GM12873 (cell line): ENCODE data around the gene ATRN.

ENCODE experiments used
- TF ChIP-seq, protein P1 (sequence below): IDR thresholded peaks from 2 replicates; pipeline ENCODE4 v1.5.1; 2012; ENCODE audit warnings: low read depth, mild to moderate bottlenecking, moderate library complexity, low read length, control low read depth; ENCODE audit not compliant: insufficient read depth; ENCODE audit errors: missing control alignments

The ATRN gene

DNA sequence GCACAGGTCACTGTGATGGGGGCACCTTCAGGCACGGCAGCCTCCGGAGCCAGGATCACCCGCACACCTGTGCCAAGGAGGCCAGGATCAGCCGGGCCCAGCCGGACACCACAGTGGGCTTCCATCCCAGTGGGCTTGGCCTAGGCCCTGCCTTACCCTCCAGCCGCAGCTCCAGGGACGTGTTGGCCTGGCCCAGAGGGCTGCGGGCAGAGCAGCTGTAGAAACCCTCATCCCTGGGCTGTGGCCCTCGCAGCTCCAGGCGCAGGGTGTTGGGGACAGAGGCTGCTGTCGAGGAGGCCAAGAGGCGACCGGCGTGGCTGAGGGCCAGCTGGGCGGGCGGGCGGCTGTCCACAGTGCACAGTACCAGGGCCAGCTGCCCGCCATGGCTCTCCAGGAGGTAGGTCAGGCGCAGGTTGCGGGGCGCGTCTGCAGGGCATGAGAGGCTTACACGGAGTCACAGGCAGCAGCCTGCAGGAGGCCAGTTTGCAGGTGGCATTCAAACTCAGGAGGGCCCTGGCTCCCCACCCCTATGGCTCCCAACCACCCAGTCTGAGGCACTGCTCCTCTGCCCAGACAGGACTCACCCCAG is 222.0 kb downstream of the ATRN start:
- TF ChIP-seq, protein P1, sequence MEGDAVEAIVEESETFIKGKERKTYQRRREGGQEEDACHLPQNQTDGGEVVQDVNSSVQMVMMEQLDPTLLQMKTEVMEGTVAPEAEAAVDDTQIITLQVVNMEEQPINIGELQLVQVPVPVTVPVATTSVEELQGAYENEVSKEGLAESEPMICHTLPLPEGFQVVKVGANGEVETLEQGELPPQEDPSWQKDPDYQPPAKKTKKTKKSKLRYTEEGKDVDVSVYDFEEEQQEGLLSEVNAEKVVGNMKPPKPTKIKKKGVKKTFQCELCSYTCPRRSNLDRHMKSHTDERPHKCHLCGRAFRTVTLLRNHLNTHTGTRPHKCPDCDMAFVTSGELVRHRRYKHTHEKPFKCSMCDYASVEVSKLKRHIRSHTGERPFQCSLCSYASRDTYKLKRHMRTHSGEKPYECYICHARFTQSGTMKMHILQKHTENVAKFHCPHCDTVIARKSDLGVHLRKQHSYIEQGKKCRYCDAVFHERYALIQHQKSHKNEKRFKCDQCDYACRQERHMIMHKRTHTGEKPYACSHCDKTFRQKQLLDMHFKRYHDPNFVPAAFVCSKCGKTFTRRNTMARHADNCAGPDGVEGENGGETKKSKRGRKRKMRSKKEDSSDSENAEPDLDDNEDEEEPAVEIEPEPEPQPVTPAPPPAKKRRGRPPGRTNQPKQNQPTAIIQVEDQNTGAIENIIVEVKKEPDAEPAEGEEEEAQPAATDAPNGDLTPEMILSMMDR = no peak

DNA sequence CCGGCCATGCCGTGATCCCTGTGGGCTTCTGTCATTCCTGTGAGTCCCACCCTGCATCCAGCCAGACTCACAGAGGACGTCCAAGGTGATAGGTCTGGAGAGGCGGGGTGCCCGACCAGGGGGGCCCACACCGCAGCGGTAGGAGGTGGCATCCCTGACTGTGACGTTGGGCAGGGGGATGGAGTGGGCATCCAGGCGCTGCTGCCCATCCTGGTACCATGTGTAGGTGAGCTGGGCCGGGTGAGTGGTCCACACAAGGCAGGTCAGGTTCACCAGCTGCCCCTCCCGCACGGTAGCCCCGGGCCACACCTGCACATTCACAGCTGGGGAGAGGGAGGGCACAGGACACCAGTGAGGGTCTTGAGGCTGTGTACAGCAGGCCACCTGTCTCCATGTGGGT is 222.6 kb downstream of the ATRN start:
- TF ChIP-seq, protein P1 = no peak

DNA sequence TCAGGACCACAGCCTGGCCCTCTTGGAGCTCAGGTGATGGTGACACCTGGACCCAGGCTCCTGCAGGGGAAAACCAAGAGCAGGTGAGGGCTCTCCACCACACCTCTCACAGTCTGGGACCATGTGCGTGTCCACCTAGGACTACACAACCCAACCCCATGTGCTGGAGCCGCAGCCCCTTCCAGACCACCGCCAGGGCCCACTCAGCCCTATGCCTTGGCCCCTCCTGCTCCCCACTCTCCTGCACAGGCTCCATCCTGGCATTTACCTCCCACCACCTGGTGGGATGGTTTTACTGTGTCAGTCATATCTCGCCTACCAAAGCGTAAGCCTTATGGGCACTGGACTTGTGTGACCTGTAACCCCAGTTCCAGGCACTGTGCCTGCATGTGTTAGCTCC is 224.0 kb downstream of the ATRN start:
- TF ChIP-seq, protein P1 = no peak

DNA sequence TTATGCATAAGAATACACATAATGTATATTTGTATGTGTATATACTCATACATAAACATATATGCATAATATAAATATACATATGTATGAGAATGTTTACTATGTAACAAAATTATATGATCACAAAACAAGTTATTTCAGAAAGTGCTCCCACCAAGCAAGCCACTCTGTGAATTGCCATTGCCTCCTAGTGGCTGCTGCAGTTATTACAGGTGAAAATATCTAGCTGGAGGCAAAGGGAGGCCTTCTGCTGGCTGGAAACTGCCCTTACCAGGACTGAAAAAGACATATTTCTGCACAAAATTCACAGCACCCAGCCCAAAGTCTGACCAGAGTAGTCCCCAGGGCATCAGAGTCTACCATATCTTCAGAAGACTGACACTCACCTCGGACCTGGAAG is 225.4 kb downstream of the ATRN start:
- TF ChIP-seq, protein P1 = peak; percentile 52

DNA sequence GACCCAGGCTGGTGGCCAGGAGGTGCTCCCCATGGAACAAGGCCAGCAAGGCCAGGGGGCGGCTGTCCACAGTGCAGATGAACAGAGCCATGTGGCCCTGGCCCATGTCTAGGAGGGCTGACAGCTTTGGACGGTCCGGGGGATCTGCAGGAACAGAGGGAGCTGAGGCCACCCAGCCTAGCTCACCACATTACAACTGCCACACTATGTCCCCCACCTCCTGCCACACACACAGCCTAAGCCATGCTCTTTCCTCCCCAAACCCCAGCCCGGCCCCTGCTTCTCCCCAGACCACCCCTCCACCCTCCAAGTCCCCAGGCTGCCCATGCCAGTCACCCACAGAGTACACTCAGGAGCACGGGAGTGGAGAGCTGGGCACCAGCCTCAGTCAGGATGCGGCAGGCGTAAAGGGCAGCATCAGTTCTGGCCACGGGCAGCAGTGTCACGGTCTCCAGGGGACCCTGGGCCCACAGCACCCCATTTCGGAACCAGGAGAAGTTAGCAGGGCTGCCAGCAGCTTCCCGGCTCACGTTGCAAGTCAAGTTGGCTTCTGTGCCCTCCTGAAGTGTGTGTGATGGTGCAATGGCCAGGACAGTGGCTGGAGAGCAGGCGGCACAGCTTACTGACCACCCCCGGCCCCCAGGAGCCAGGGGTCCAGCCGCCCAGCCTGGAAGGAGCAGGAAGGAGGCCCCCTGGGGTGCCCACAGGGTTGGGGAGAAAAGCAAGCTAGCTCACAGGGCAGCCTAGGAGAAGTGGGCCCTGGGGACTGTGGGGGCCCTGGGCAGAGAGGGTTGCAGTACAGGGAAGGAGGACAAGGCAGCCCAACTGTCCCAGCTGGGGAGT is 226.1 kb downstream of the ATRN start:
- TF ChIP-seq, protein P1 = no peak

DNA sequence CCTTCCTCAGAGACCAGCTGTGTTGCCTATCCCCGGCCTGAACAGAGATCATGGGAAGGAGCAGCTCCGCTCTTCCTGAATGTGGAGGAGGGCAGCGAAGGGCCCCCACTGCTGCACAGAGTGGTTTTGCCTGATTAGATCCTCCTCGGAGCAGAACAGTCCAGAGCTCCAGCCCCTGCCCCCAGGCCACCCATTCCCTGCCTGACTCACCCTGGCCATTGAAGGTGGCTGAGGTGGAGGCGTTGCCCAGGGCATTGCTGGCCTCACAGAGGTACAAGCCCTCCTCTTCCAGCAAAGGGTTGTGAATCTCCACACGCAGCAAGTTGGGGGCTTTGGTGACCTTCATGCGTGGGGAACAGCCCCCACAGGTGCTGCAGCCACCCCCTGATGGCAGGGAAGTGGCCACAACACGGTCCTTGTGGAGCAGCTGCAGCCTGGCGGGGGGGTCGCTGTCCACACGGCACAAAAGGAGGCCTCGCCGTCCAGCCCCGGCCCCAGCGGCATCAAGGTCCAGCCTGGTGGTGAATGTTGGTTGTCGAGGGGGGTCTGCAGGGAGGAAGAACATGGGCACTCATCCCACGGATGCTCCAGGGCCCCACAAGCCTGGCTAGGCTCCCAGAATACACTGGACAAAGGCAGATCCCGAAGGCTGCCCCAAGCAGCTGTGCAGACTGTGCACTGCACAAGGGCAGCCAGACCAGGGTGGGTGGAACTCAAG is 226.9 kb downstream of the ATRN start:
- TF ChIP-seq, protein P1 = no peak

DNA sequence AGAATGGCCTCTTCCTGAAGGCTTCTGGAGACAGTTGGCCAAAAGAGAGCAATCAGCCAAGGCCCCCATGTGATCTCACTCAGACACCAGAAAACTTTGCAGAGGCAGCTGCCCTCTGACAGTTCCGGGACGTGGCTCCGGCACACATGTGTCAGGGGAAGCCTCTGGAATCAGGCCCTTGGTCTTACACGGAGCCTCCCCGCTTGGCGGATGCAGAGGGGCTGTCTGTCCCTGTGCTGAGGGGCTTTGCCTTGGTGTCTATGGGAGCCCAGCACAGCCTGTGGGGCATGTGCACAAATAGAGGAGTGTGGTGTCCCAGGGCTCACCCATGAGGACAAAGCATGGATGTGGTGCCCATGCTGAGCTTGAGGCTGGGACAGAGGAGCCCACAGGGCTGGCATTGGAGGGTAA is 227.8 kb downstream of the ATRN start:
- TF ChIP-seq, protein P1 = no peak
